GM23248 (cell line): ENCODE data around the gene THEM4.

ENCODE experiments used
- EZH2 ChIP-seq: fragments of 200-600 bp; sonication (generic); IDR thresholded peaks from 2 replicates; pipeline ENCODE4 v1.6.1; 2018; ENCODE audit warnings: antibody characterized with exemption, mild to moderate bottlenecking; ENCODE audit not compliant: insufficient read depth, poor library complexity, severe bottlenecking
- EZH2phosphoT487 ChIP-seq: fragments of 200-600 bp; sonication (generic); IDR thresholded peaks from 2 replicates; pipeline ENCODE4 v1.6.1; 2018; ENCODE audit warnings: antibody characterized with exemption, moderate library complexity, mild to moderate bottlenecking, low read depth; ENCODE audit not compliant: insufficient read depth

DNA sequence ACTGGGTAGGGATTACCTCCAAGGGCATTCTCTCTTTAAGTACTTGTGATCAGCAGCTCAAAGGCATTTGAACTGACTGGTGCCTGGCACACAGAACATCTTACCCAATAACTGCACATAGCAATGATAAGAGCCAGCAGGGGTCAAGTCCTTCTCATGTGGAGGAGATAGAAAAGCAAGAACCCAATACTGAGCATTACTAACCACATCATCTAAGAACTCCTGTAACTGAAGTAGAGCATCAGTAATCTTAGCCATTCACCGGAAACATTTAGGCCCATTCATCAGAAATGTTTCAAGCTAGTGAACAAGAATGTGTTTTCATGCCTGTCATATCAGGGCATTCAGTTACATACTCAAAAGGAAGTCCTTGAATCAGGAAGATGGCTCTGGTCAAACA is 33.6 kb upstream of the THEM4 start:
- TF ChIP-seq EZH2 (no peak), EZH2phosphoT487 (no peak)
